ENCODE results near the gene PDZK1IP1.

DNA sequence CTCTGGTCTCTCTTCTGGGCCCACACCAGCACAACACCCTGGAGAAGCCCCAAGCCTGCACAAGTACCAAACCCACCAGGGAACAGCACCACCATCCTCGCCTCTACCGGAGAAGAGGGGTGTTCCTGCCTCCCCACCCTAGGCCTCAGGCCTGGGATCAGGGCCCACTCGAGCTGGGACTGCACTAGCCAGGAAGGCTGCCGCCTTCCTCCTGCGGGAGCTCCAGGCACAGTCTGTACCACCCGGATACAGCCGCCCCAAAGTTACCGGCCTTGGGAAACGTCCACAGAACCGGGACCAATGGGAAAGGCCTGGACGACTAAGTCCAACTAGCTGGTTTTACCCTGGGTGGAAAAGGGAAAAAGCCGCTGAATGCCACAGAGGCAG is 38.8 kb upstream of the PDZK1IP1 start:
- TF ChIP-seq, protein P1, sequence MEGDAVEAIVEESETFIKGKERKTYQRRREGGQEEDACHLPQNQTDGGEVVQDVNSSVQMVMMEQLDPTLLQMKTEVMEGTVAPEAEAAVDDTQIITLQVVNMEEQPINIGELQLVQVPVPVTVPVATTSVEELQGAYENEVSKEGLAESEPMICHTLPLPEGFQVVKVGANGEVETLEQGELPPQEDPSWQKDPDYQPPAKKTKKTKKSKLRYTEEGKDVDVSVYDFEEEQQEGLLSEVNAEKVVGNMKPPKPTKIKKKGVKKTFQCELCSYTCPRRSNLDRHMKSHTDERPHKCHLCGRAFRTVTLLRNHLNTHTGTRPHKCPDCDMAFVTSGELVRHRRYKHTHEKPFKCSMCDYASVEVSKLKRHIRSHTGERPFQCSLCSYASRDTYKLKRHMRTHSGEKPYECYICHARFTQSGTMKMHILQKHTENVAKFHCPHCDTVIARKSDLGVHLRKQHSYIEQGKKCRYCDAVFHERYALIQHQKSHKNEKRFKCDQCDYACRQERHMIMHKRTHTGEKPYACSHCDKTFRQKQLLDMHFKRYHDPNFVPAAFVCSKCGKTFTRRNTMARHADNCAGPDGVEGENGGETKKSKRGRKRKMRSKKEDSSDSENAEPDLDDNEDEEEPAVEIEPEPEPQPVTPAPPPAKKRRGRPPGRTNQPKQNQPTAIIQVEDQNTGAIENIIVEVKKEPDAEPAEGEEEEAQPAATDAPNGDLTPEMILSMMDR (IDR thresholded peaks at IDR 0.05): no peak
- TF ChIP-seq POLR2A (IDR thresholded peaks at IDR 0.05): no peak

All from lower leg skin (tissue), 3 donors.